Gastrocnemius medialis (tissue), 4 donors: ENCODE data around the gene IGF1R. TPM values are rescaled to one million over a fixed set of nuclear protein-coding genes. Genes with fewer than 3 reads are reported as not detected.
A peak's percentile ranks its signal among the peaks of the same experiment; 100 is the strongest.

Experiments
- ATAC-seq, 2 donors: fragments of 150-250 bp; one replicate each; pipeline ENCODE4 v1.9.1; 2016
- DNase-seq, 2 donors: peaks; one replicate each; pipeline ENCODE4 v3.0.0-alpha.2; 2019
- H3K27ac ChIP-seq, 4 donors: fragments of 200-600 bp; sonication (generic); 1 replicate in 1 of 4; 2 replicates in 3 of 4; pipeline ENCODE4 v1.5.1; 2016 to 2018; ENCODE audit warnings: mild to moderate bottlenecking in 2 of 4, moderate library complexity in 1 of 4
- H3K27me3 ChIP-seq, 3 donors: fragments of 200-600 bp; sonication (generic) in 2 of 3; 1 replicate in 1 of 3; 2 replicates in 2 of 3; pipeline versions ENCODE4 v1.5.1 to v1.6.0; 2016 to 2019; ENCODE audit warnings: mild to moderate bottlenecking in 1 of 3, moderate library complexity in 1 of 3
- H3K36me3 ChIP-seq, 2 donors: fragments of 200-600 bp; sonication (generic) in 1 of 2; one replicate each; pipeline ENCODE4 v1.5.1; 2017 to 2018
- H3K4me1 ChIP-seq, 2 donors: fragments of 200-600 bp; sonication (generic) in 1 of 2; one replicate each; pipeline ENCODE4 v1.5.1; 2016 to 2017; ENCODE audit warnings: mild to moderate bottlenecking in 2 of 2
- H3K4me3 ChIP-seq, 4 donors: fragments of 200-600 bp; sonication (generic) in 3 of 4; 1 replicate in 1 of 4; 2 replicates in 3 of 4; pipeline ENCODE4 v1.5.1; 2016 to 2019; ENCODE audit warnings: mild to moderate bottlenecking in 2 of 4
- H3K9me3 ChIP-seq, 3 donors: fragments of 200-600 bp; sonication (generic) in 2 of 3; 1 replicate in 1 of 3; 2 replicates in 2 of 3; pipeline ENCODE4 v1.5.1; 2016 to 2019
- POLR2A ChIP-seq, 2 donors: fragments of 450-650 bp; IDR thresholded peaks; one replicate each; pipeline ENCODE4 v1.6.1; 2017; ENCODE audit warnings: antibody characterized with exemption in 2 of 2, mild to moderate bottlenecking in 2 of 2, moderate library complexity in 2 of 2
- in situ Hi-C, 4 donors: fragments of 200-750 bp; cut with MboI; loops; one replicate each; pipeline versions ENCODE4 v1.15.0 to v1.8.0; 2017; ENCODE audit warnings: low sequenced_read_pairs in 4 of 4
- intact Hi-C: fragments of 100-400 bp; cut with DNase I; formaldehyde crosslinking; loops from one replicate; pipeline ENCODE4 v1.15.1; 2023; ENCODE audit warnings: low total_unique reads
- total RNA-seq, 4 donors: library from RNA; depleted of rRNA; stranded (reverse); fragments of >200 nt; gene quantifications; one replicate each; pipeline versions ENCODE4 v1.1.0 to v1.2.3, GENCODE V29; 2016
- TF ChIP-seq, protein P1 (sequence below), 5 experiments: fragments of 450-650 bp in 3 of 5; fragments of 200-600 bp in 2 of 5; sonication (generic) in 2 of 5; IDR thresholded peaks in 4 of 5; conservative IDR thresholded peaks in 1 of 5; 1 replicate in 4 of 5; 2 replicates in 1 of 5; pipeline ENCODE4 v1.5.1; 2016 to 2019; ENCODE audit warnings: antibody characterized with exemption in 5 of 5, mild to moderate bottlenecking in 3 of 5, moderate library complexity in 3 of 5

IGF1R gene
- total RNA-seq, 4 donors from 2014 or later = 10.1 to 50.4 (median 12.3) TPM

- peaks cover 0 to 27% (median 22%) of the 10 kb centered on the region in 3 donors for H3K27me3 ChIP-seq
- intact Hi-C loops = loop anchor here (2.0 to 5.0 kb wide), 5 partner anchors 78 to 687 kb away; partner anchors contain the start of gene ARRDC4
Observed at GRCh38 chr15:98649472-98650416, 1.4 kb downstream of the IGF1R start.

GRCh38 chr15:98650417-98651035 lies 2.2 kb downstream of the IGF1R start:
- in situ Hi-C loops = loop anchor here in 2 of 4 donors (10.0 to 25.0 kb wide), 3 partner anchors 136 to 412 kb away; no protein-coding TSS in a partner anchor

More at GRCh38 chr15:98649472-98650416, 1.4 kb downstream of the IGF1R start:
- Histone ChIP-seq H3K4me1 (peaks cover 14 to 24% of the 10 kb centered on the region in 2 donors), H3K36me3 (no peaks in the 10 kb centered on the region), H3K9me3 (no peaks in the 10 kb centered on the region), H3K27ac (peak overlapping the region; percentile 86 to 92 (median 90)), H3K4me3 (peak overlapping the region; percentile 80 to 94 (median 88))
- DNase-seq (peak in 1 of 2 donors; percentile 20), ATAC-seq (no peak)
- in situ Hi-C loops = loop anchor here (10.0 to 25.0 kb wide), 3 partner anchors 135 to 413 kb away; no protein-coding TSS in a partner anchor
- TF ChIP-seq, protein P1, sequence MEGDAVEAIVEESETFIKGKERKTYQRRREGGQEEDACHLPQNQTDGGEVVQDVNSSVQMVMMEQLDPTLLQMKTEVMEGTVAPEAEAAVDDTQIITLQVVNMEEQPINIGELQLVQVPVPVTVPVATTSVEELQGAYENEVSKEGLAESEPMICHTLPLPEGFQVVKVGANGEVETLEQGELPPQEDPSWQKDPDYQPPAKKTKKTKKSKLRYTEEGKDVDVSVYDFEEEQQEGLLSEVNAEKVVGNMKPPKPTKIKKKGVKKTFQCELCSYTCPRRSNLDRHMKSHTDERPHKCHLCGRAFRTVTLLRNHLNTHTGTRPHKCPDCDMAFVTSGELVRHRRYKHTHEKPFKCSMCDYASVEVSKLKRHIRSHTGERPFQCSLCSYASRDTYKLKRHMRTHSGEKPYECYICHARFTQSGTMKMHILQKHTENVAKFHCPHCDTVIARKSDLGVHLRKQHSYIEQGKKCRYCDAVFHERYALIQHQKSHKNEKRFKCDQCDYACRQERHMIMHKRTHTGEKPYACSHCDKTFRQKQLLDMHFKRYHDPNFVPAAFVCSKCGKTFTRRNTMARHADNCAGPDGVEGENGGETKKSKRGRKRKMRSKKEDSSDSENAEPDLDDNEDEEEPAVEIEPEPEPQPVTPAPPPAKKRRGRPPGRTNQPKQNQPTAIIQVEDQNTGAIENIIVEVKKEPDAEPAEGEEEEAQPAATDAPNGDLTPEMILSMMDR (IDR thresholded peaks at IDR 0.05 in 4 of 5, conservative IDR thresholded peaks at IDR 0.05 in 1 of 5) = peak in 3 of 5 experiments; percentile 5 to 58 (median 34)
- TF ChIP-seq POLR2A (IDR thresholded peaks at IDR 0.05) = no peak

GRCh38 chr15:98651036-98651481 lies 2.7 kb downstream of the IGF1R start:
- in situ Hi-C loops (loop anchor here in 2 of 4 donors (10.0 to 25.0 kb wide), 3 partner anchors 136 to 411 kb away; no protein-coding TSS in a partner anchor), intact Hi-C loops (no loop called here)
- peak overlapping the region; percentile 86 to 92 (median 90) for H3K27ac ChIP-seq
- no peaks in the 10 kb centered on the region for H3K9me3 ChIP-seq
- DNase-seq = no peak
- H3K4me1 ChIP-seq = peaks cover 20 to 30% of the 10 kb centered on the region in 2 donors
- H3K27me3 ChIP-seq = peaks cover 0 to 15% (median 9%) of the 10 kb centered on the region in 3 donors
- no peak for ATAC-seq
- H3K4me3 ChIP-seq = peak overlapping the region; percentile 80 to 94 (median 88)
- H3K36me3 ChIP-seq = no peaks in the 10 kb centered on the region
- no peak for TF ChIP-seq POLR2A (IDR thresholded peaks at IDR 0.05)
- TF ChIP-seq, protein P1 (IDR thresholded peaks at IDR 0.05 in 4 of 5, conservative IDR thresholded peaks at IDR 0.05 in 1 of 5) = no peak

More at GRCh38 chr15:98650417-98651035, 2.2 kb downstream of the IGF1R start:
- peak in 1 of 2 donors; percentile 80 for TF ChIP-seq POLR2A (IDR thresholded peaks at IDR 0.05)
- TF ChIP-seq, protein P1 (IDR thresholded peaks at IDR 0.05 in 4 of 5, conservative IDR thresholded peaks at IDR 0.05 in 1 of 5) = no peak
- intact Hi-C loops = no loop called here
- ATAC-seq = no peak
- Histone ChIP-seq H3K4me1 (peaks cover 20 to 30% of the 10 kb centered on the region in 2 donors), H3K9me3 (no peaks in the 10 kb centered on the region), H3K27me3 (peaks cover 0 to 21% (median 15%) of the 10 kb centered on the region in 3 donors), H3K4me3 (peak overlapping the region; percentile 80 to 94 (median 88)), H3K27ac (peak overlapping the region; percentile 86 to 92 (median 90)), H3K36me3 (no peaks in the 10 kb centered on the region)
- DNase-seq = no peak

GRCh38 chr15:98651581-98652220 lies 3.4 kb downstream of the IGF1R start:
- H3K27me3 ChIP-seq = peaks cover 0 to 13% (median 3%) of the 10 kb centered on the region in 3 donors
- intact Hi-C loops (no loop called here), in situ Hi-C loops (loop anchor here in 2 of 4 donors (10.0 to 25.0 kb wide), 3 partner anchors 137 to 411 kb away; no protein-coding TSS in a partner anchor)
- TF ChIP-seq, protein P1 (IDR thresholded peaks at IDR 0.05 in 4 of 5, conservative IDR thresholded peaks at IDR 0.05 in 1 of 5) = no peak
- TF ChIP-seq POLR2A (IDR thresholded peaks at IDR 0.05) = no peak
- no peak for ATAC-seq
- peak overlapping the region; percentile 80 to 94 (median 88) for H3K4me3 ChIP-seq
- DNase-seq = no peak
- H3K9me3 ChIP-seq = no peaks in the 10 kb centered on the region
- H3K27ac ChIP-seq = peak overlapping the region; percentile 86 to 92 (median 90)
- H3K4me1 ChIP-seq = peaks cover 20 to 32% of the 10 kb centered on the region in 2 donors
- H3K36me3 ChIP-seq = no peaks in the 10 kb centered on the region
